K562 (cell line): ENCODE results near the gene MSH3. TPM values are rescaled to one million over a fixed set of nuclear protein-coding genes. Genes with fewer than 3 reads are reported as not detected.

Experiments
- ATAC-seq: fragments of 200-7000 bp; cut with Tn5 transposase; 3 replicates; pipeline ENCODE4 v1.9.1; 2020; ENCODE audit warnings: moderate library complexity
- BruUV-seq: library from RNA; stranded (reverse); fragments of 400-500 nt; replicated peaks from 2 replicates; lab custom pipeline; 2021; lab: Mats Ljungman, UMichigan
- CTCF ChIA-PET: fragments of 300-600 bp; formaldehyde crosslinking; extraction: SDS; loops from one replicate; lab custom pipeline; 2021; ENCODE audit warnings: low intra/inter-chr PET ratio; lab: Yijun Ruan, JAX
- POLR2A ChIA-PET: fragments of 300-600, 350-650 bp; sonication (Branson Sonifier 250); formaldehyde crosslinking; extraction: SDS; loops from one replicate; lab custom pipeline; 2021; ENCODE audit warnings: antibody characterized with exemption, inconsistent platforms; lab: Yijun Ruan, JAX
- DNase-seq, 4 experiments: peaks; one replicate each; pipeline versions ENCODE4 v3.0.0 to v3.0.0-alpha.2; 2011 to 2018; ENCODE audit warnings: low spot score in 3 of 4, mixed read lengths in 3 of 4; ENCODE audit errors: extremely low read depth in 1 of 4
- FAIRE-seq: peaks from 2 replicates; lab custom pipeline; 2011; peaks lifted over from hg19 to GRCh38; lab: Jason Lieb, UNC
- H2AFZ ChIP-seq: 2 replicates; pipeline ENCODE4 v1.6.0; 2011; ENCODE audit warnings: low read depth, low read length, control low read depth, inconsistent platforms
- H3K27ac ChIP-seq: fragments of 200-600 bp; 3 replicates; pipeline ENCODE4 v1.8.0; 2011; ENCODE audit warnings: low read depth, mild to moderate bottlenecking, control low read depth, inconsistent platforms, low read length, moderate library complexity, mixed read lengths; ENCODE audit errors: extremely low read depth
- H3K27me3 ChIP-seq, 2 experiments: fragments of 300-600 bp in 1 of 2; 2 replicates in 1 of 2; 3 replicates in 1 of 2; pipeline versions ENCODE4 v1.6.0 to v1.8.0; 2011; ENCODE audit warnings: inconsistent platforms in 2 of 2, low read length in 2 of 2, mild to moderate bottlenecking in 1 of 2, mixed read lengths in 1 of 2, moderate library complexity in 1 of 2; ENCODE audit not compliant: control insufficient read depth in 2 of 2, insufficient read depth in 2 of 2
- H3K36me3 ChIP-seq: fragments of 300-600 bp; 3 replicates; pipeline ENCODE4 v1.8.0; 2011; ENCODE audit warnings: mild to moderate bottlenecking, low read length, inconsistent platforms; ENCODE audit not compliant: control insufficient read depth, insufficient read depth
- H3K4me1 ChIP-seq, 2 experiments: fragments of 200-600 bp in 1 of 2; replicated peaks in 1 of 2; 2 replicates in 1 of 2; 3 replicates in 1 of 2; pipeline versions ENCODE4 v1.5.1 to v1.8.0; 2011; ENCODE audit warnings: inconsistent platforms in 2 of 2, low read length in 2 of 2, mild to moderate bottlenecking in 1 of 2, mixed read lengths in 1 of 2, moderate library complexity in 1 of 2; ENCODE audit not compliant: control insufficient read depth in 2 of 2, insufficient read depth in 2 of 2
- H3K4me2 ChIP-seq: 2 replicates; pipeline ENCODE4 v1.6.1; 2011; ENCODE audit warnings: low read length, control low read depth, inconsistent platforms, mixed read lengths; ENCODE audit not compliant: insufficient read depth
- H3K4me3 ChIP-seq: fragments of 200-600 bp; sonication (generic), shearing (Covaris generic); 2 replicates; pipeline ENCODE4 v1.5.1; 2016; ENCODE audit warnings: control low read depth, inconsistent platforms
- H3K79me2 ChIP-seq: fragments of 200-600 bp; 3 replicates; pipeline ENCODE4 v1.8.0; 2011; ENCODE audit warnings: low read length, inconsistent platforms; ENCODE audit not compliant: control insufficient read depth, insufficient read depth
- H3K9ac ChIP-seq, 2 experiments: 2 replicates each; pipeline versions ENCODE4 v1.6.0 to v1.6.1; 2011; ENCODE audit warnings: low read depth in 2 of 2, low read length in 2 of 2, control low read depth in 1 of 2, inconsistent platforms in 1 of 2, mild to moderate bottlenecking in 1 of 2, mixed read lengths in 1 of 2; ENCODE audit not compliant: insufficient read depth in 1 of 2
- H3K9me1 ChIP-seq: one replicate; pipeline ENCODE4 v1.6.0; 2011; ENCODE audit warnings: inconsistent platforms, mild to moderate bottlenecking, low read length, moderate library complexity; ENCODE audit not compliant: control insufficient read depth, insufficient read depth
- H3K9me3 ChIP-seq: replicated peaks from 2 replicates; pipeline ENCODE4 v1.5.1; 2011; ENCODE audit warnings: low read depth, low read length, inconsistent platforms; ENCODE audit not compliant: control insufficient read depth, insufficient read depth
- H4K20me1 ChIP-seq: replicated peaks from 2 replicates; pipeline ENCODE4 v1.6.1; 2011; ENCODE audit warnings: low read length, inconsistent platforms, mixed read lengths; ENCODE audit not compliant: control insufficient read depth, insufficient read depth
- CBFA2T2 ChIP-seq: fragments of 450-650 bp; conservative IDR thresholded peaks from 2 replicates; pipeline ENCODE4 v1.6.1; 2017; ENCODE audit warnings: mild to moderate bottlenecking
- GTF2E2 ChIP-seq: fragments of 200-800 bp; sonication (Bioruptor generic); IDR thresholded peaks from 2 replicates; pipeline ENCODE4 v1.6.1; 2016; ENCODE audit warnings: missing genetic modification characterization, missing compliant biosample characterization
- HDAC1 ChIP-seq, 2 experiments: fragments of 450-650 bp; IDR thresholded peaks; 2 replicates each; pipeline ENCODE4 v1.6.1; 2016 to 2017; ENCODE audit warnings: inconsistent platforms in 1 of 2, mild to moderate bottlenecking in 1 of 2, moderate library complexity in 1 of 2
- JUNB ChIP-seq: fragments of 450-650 bp; formaldehyde crosslinking; conservative IDR thresholded peaks from 2 replicates; pipeline ENCODE4 v1.4.0; 2020; ENCODE audit warnings: mild to moderate bottlenecking
- MAFK ChIP-seq: IDR thresholded peaks from 2 replicates; pipeline ENCODE4 v1.6.1; 2011; ENCODE audit warnings: low read length, improper control_type of control experiment
- PCBP2 ChIP-seq: fragments of 200-400 bp; formaldehyde crosslinking; IDR thresholded peaks from 2 replicates; pipeline ENCODE4 v1.6.1; 2018; ENCODE audit warnings: low read length, low read depth, mild to moderate bottlenecking, moderate library complexity; ENCODE audit not compliant: poor library complexity, severe bottlenecking
- RBM39 ChIP-seq: fragments of 200-400 bp; formaldehyde crosslinking; optimal IDR thresholded peaks from 2 replicates; pipeline ENCODE3; 2018; ENCODE audit warnings: low read depth, low read length
- SMARCC2 ChIP-seq: fragments of 450-650 bp; IDR thresholded peaks from 2 replicates; pipeline ENCODE4 v1.6.1; 2017; ENCODE audit warnings: antibody characterized with exemption, moderate library complexity, mild to moderate bottlenecking, low read depth
- XRCC5 ChIP-seq: fragments of 200-400 bp; formaldehyde crosslinking; IDR thresholded peaks from 2 replicates; pipeline ENCODE4 v1.6.1; 2017; ENCODE audit warnings: low read depth, mild to moderate bottlenecking, low read length
- ZKSCAN1 ChIP-seq: fragments of 150-350 bp; IDR thresholded peaks from 2 replicates; pipeline ENCODE4 v1.6.1; 2016; ENCODE audit warnings: low read depth, low read length
- ZNF263 ChIP-seq: sonication (generic); formaldehyde crosslinking; IDR thresholded peaks from 2 replicates; pipeline ENCODE4 v1.8.0; 2022; ENCODE audit warnings: mild to moderate bottlenecking, missing genetic modification reagents, borderline replicate concordance
- ZNF507 ChIP-seq: conservative IDR thresholded peaks from 2 replicates; pipeline ENCODE4 v1.6.1; 2017; ENCODE audit warnings: missing genetic modification characterization, missing compliant biosample characterization
- WGBS: fragments of 100-300 bp; shearing (Covaris generic); methylation state at CpG from one replicate; pipeline ENCODE4 v1.1.6; 2016; ENCODE audit warnings: low coverage, mixed read lengths; ENCODE audit not compliant: insufficient coverage; ENCODE audit errors: missing lambda C conversion rate; 5-methylcytosine and 5-hydroxymethylcytosine counted together
- in situ Hi-C: fragments of 300-500 bp; cut with MboI; formaldehyde crosslinking; loops from 4 replicates; pipeline ENCODE4 v1.15.0; 2018; ENCODE audit warnings: inconsistent platforms, mixed read lengths
- intact Hi-C: fragments of 100-400 bp; cut with micrococcal nuclease; formaldehyde crosslinking; loops from 2 replicates; pipeline ENCODE4 v1.14.2; 2022
- polyA plus RNA-seq, 8 experiments: library from polyadenylated mRNA; depleted of rRNA in 4 of 8; stranded (reverse) in 5 of 8; unstranded in 3 of 8; fragments of >200 nt; fragmentation: Nextera tagmentation in 2 of 8; fragmentation: Illumina TruSeq in 1 of 8; extraction: Ambion mirVana in 2 of 8; extraction: Trizol in 1 of 8; gene quantifications; 2 replicates each; pipeline versions ENCODE4 v1.2.1 to v1.2.3, GENCODE V29; 2011 to 2014; ENCODE audit warnings: inconsistent platforms in 1 of 8, missing spikeins in 1 of 8
- total RNA-seq, 7 experiments: library from RNA; depleted of rRNA in 6 of 7; stranded (reverse); fragments of >200 nt in 6 of 7; fragmentation: Illumina TruSeq in 2 of 7; extraction: Trizol in 2 of 7; gene quantifications; 2 replicates each; pipeline versions ENCODE4 v1.2.1 to v1.2.3, GENCODE V29; 2011 to 2021; ENCODE audit warnings: low replicate concordance in 1 of 7
- TF ChIP-seq, protein P1 (sequence below): fragments of 450-650 bp; formaldehyde crosslinking; IDR thresholded peaks from 2 replicates; pipeline ENCODE4 v1.4.0; 2020; ENCODE audit warnings: mild to moderate bottlenecking, moderate library complexity
- TF ChIP-seq, protein P2 (sequence below): fragments of 150-350 bp; IDR thresholded peaks from 2 replicates; pipeline ENCODE4 v1.6.1; 2014; ENCODE audit warnings: low read depth, mild to moderate bottlenecking, low read length, borderline replicate concordance
- TF ChIP-seq, protein P3 (sequence below): IDR thresholded peaks from 2 replicates; pipeline ENCODE4 v1.6.1; 2016; ENCODE audit warnings: missing genetic modification characterization, missing compliant biosample characterization

Gene MSH3
- total and polyA plus RNA-seq, 9 of the 15 experiments (the other 6 are each of a cell fraction or from before 2014, with no cell fraction given), result 3.9 to 17.2 (median 13.2) TPM

DNA sequence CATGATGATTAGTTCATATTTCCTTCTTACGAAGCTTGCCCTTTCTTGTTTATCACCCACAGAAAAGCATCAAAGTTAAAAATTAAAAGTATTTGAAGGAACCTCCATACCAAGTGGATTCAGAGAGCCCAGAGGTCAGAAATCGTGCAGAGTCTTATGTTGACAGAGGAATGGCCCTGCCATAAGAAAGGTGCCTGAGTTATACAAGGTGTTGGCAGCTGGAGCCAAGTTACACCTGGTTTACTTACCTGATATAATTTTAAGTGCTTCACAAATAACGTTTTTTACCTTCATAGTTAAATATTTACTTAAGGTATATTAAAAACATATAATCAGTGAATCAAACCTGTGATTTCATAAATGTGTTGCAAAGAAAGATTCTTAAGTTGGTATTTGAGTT lies 42.6 kb downstream of the MSH3 start:
- no peaks in the 10 kb centered on the region for H3K79me2 ChIP-seq
- no TSS peak for BruUV-seq
- no peaks in the 10 kb centered on the region for H4K20me1 ChIP-seq
- DNase-seq (no peak), FAIRE-seq (no peak), ATAC-seq (no peak)
- H3K9me3 ChIP-seq, result no peaks in the 10 kb centered on the region
- no peak overlapping the region for H3K27ac ChIP-seq
- no peaks in the 10 kb centered on the region for H3K27me3 ChIP-seq
- intact Hi-C loops, result no loop called here
- no peak overlapping the region for H3K4me2 ChIP-seq
- in situ Hi-C loops, result no loop called here
- CTCF ChIA-PET, result no interaction called here
- no peaks in the 10 kb centered on the region for H3K9me1 ChIP-seq
- no peak overlapping the region for H2AFZ ChIP-seq
- no peak overlapping the region for H3K4me3 ChIP-seq
- peaks cover 0 to 7% of the 10 kb centered on the region in 2 experiments; a peak in 2 of 5 replicates for H3K4me1 ChIP-seq
- 42% methylated on average over 3 of the region's 3 CpGs for WGBS
- POLR2A ChIA-PET, result no interaction called here
- H3K9ac ChIP-seq, result no peak overlapping the region
- peaks cover under 1% of the 10 kb centered on the region for H3K36me3 ChIP-seq
- no peak for TF ChIP-seq MAFK
- TF ChIP-seq ZKSCAN1, result no peak
- TF ChIP-seq RBM39, result no peak
- TF ChIP-seq GTF2E2 (tag), result no peak
- TF ChIP-seq HDAC1 (IDR thresholded peaks at IDR 0.05), result no peak
- TF ChIP-seq SMARCC2, result no peak
- TF ChIP-seq PCBP2, result no peak
- no peak for TF ChIP-seq JUNB (CRISPR knock-in tag)
- TF ChIP-seq ZNF507, result no peak
- TF ChIP-seq CBFA2T2, result no peak
- TF ChIP-seq, protein P1, sequence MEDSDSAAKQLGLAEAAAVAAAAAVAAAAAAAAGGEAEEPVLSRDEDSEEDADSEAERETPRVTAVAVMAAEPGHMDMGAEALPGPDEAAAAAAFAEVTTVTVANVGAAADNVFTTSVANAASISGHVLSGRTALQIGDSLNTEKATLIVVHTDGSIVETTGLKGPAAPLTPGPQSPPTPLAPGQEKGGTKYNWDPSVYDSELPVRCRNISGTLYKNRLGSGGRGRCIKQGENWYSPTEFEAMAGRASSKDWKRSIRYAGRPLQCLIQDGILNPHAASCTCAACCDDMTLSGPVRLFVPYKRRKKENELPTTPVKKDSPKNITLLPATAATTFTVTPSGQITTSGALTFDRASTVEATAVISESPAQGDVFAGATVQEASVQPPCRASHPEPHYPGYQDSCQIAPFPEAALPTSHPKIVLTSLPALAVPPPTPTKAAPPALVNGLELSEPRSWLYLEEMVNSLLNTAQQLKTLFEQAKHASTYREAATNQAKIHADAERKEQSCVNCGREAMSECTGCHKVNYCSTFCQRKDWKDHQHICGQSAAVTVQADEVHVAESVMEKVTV (CRISPR knock-in tag), result no peak
- TF ChIP-seq ZNF263, result no peak
- no peak for TF ChIP-seq XRCC5
- TF ChIP-seq, protein P2, sequence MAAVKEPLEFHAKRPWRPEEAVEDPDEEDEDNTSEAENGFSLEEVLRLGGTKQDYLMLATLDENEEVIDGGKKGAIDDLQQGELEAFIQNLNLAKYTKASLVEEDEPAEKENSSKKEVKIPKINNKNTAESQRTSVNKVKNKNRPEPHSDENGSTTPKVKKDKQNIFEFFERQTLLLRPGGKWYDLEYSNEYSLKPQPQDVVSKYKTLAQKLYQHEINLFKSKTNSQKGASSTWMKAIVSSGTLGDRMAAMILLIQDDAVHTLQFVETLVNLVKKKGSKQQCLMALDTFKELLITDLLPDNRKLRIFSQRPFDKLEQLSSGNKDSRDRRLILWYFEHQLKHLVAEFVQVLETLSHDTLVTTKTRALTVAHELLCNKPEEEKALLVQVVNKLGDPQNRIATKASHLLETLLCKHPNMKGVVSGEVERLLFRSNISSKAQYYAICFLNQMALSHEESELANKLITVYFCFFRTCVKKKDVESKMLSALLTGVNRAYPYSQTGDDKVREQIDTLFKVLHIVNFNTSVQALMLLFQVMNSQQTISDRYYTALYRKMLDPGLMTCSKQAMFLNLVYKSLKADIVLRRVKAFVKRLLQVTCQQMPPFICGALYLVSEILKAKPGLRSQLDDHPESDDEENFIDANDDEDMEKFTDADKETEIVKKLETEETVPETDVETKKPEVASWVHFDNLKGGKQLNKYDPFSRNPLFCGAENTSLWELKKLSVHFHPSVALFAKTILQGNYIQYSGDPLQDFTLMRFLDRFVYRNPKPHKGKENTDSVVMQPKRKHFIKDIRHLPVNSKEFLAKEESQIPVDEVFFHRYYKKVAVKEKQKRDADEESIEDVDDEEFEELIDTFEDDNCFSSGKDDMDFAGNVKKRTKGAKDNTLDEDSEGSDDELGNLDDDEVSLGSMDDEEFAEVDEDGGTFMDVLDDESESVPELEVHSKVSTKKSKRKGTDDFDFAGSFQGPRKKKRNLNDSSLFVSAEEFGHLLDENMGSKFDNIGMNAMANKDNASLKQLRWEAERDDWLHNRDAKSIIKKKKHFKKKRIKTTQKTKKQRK, result no peak
- TF ChIP-seq, protein P3, sequence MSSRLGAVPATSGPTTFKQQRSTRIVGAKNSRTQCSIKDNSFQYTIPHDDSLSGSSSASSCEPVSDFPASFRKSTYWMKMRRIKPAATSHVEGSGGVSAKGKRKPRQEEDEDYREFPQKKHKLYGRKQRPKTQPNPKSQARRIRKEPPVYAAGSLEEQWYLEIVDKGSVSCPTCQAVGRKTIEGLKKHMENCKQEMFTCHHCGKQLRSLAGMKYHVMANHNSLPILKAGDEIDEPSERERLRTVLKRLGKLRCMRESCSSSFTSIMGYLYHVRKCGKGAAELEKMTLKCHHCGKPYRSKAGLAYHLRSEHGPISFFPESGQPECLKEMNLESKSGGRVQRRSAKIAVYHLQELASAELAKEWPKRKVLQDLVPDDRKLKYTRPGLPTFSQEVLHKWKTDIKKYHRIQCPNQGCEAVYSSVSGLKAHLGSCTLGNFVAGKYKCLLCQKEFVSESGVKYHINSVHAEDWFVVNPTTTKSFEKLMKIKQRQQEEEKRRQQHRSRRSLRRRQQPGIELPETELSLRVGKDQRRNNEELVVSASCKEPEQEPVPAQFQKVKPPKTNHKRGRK (tag), result no peak
